ENCODE results near the gene BLID. TPM values are rescaled to one million over a fixed set of nuclear protein-coding genes. Genes with fewer than 3 reads are reported as not detected.

The BLID gene
- polyA plus RNA-seq, 1 donor (not counting 4 experiments of a cell fraction or from before 2014, with no cell fraction given) = 0.18 TPM

DNA sequence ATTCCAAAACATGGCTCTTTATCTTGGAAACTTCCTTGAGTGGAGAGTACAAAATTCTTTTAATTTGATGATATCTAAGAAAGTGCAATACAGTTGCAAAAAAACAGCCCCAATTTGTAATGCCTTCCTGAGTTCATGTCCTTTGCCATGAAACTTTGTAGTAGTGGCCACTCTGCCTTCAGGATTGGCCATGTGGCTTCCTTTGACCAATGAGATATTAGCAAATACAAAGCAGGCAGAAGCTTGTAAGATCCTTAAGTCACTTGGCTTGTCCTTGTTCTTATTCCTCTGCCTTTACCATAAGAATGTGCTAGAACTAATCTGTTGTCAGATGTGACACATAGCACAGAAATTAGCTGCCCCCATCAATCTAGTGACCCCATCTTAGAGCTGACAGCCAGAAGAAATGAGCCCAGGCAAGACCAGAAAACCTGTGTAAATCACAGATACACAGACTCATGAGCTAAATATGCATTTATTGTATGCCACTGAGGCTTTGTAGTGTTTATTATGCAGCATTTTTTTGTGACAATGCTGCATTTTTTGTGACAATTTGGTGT is 29.8 kb upstream of the BLID start:
- Histone ChIP-seq H3K27ac (ENCODE audit: control insufficient read depth, insufficient read depth, low read length) (peak overlapping the region; percentile 54), H3K79me2 (ENCODE audit: control insufficient read depth, insufficient read depth, low read length) (peaks cover 30% of the 10 kb centered on the region), H3K27me3 (ENCODE audit: control insufficient read depth, extremely low read depth, insufficient read depth, low read length) (no peaks in the 10 kb centered on the region), H4K20me1 (ENCODE audit: control insufficient read depth, extremely low read depth, insufficient read depth, low read length) (no peaks in the 10 kb centered on the region), H3K4me3 (ENCODE audit: control insufficient read depth in 2 of 3, extremely low read depth in 1 of 3, insufficient read depth in 2 of 3, low read depth in 1 of 3, low read length in 3 of 3) (no peak overlapping the region), H3K9me1 (ENCODE audit: control insufficient read depth, extremely low read depth, insufficient read depth, low read length) (no peaks in the 10 kb centered on the region), H3K4me1 (ENCODE audit: control insufficient read depth, extremely low read depth, insufficient read depth, low read length) (peaks cover 41% of the 10 kb centered on the region), H3K9ac (ENCODE audit: control insufficient read depth, extremely low read depth, insufficient read depth, low read length) (no peak overlapping the region), H2AFZ (ENCODE audit: control insufficient read depth, low read length) (no peak overlapping the region), H3K9me3 (ENCODE audit: control insufficient read depth, low read depth, low read length) (no peaks in the 10 kb centered on the region), H3K4me2 (ENCODE audit: control insufficient read depth, extremely low read depth, insufficient read depth, low read depth, low read length) (peak overlapping the region; percentile 58), H3K36me3 (ENCODE audit: control insufficient read depth in 2 of 2, extremely low read depth in 1 of 2, insufficient read depth in 2 of 2, low read length in 2 of 2) (peaks cover 4 to 24% of the 10 kb centered on the region in 2 experiments)
- DNase-seq (ENCODE audit: low read depth, low spot score) (no peak), FAIRE-seq (peak; percentile 55)
- TF ChIP-seq EZH2 (IDR thresholded peaks at IDR 0.05; ENCODE audit: low read length) = no peak
- TF ChIP-seq, protein P1, sequence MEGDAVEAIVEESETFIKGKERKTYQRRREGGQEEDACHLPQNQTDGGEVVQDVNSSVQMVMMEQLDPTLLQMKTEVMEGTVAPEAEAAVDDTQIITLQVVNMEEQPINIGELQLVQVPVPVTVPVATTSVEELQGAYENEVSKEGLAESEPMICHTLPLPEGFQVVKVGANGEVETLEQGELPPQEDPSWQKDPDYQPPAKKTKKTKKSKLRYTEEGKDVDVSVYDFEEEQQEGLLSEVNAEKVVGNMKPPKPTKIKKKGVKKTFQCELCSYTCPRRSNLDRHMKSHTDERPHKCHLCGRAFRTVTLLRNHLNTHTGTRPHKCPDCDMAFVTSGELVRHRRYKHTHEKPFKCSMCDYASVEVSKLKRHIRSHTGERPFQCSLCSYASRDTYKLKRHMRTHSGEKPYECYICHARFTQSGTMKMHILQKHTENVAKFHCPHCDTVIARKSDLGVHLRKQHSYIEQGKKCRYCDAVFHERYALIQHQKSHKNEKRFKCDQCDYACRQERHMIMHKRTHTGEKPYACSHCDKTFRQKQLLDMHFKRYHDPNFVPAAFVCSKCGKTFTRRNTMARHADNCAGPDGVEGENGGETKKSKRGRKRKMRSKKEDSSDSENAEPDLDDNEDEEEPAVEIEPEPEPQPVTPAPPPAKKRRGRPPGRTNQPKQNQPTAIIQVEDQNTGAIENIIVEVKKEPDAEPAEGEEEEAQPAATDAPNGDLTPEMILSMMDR (optimal IDR thresholded peaks at IDR 0.05 in 1 of 3, IDR thresholded peaks at IDR 0.05 in 1 of 3, conservative IDR thresholded peaks at IDR 0.05 in 1 of 3; ENCODE audit: extremely low read depth in 1 of 3, insufficient read depth in 2 of 3, low read length in 3 of 3) = no peak
- dilution Hi-C loops (cut with MboI; ENCODE audit: extremely low pct_ligation_motif_present, low sequenced_read_pairs) = no loop called here

DNA sequence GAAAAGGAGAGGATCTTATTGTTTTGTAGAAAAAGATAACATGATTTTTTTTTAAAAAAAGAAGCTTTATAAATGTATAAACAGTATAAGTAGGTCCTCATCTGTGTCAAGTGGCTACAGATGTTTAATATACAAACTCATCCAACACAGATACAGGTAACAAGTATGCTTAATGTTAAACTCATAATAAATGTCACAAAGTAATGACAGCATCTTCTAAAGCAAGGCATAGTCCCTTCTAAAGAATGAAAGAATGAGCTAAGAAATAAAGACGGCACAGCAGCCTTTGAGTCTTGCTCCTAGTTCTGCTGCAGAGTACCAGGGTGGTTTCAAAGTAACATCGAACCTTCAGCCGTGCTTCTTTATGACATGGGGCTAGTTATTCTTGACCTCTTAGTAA is 28.7 kb upstream of the BLID start:
- Histone ChIP-seq H2AFZ (ENCODE audit: control insufficient read depth, low read length) (no peak overlapping the region), H3K9me3 (ENCODE audit: control insufficient read depth, low read depth, low read length) (no peaks in the 10 kb centered on the region), H3K4me2 (ENCODE audit: control insufficient read depth, extremely low read depth, insufficient read depth, low read depth, low read length) (no peak overlapping the region), H3K4me1 (ENCODE audit: control insufficient read depth, extremely low read depth, insufficient read depth, low read length) (peaks cover 52% of the 10 kb centered on the region), H3K9ac (ENCODE audit: control insufficient read depth, extremely low read depth, insufficient read depth, low read length) (no peak overlapping the region), H3K27me3 (ENCODE audit: control insufficient read depth, extremely low read depth, insufficient read depth, low read length) (no peaks in the 10 kb centered on the region), H3K36me3 (ENCODE audit: control insufficient read depth in 2 of 2, extremely low read depth in 1 of 2, insufficient read depth in 2 of 2, low read length in 2 of 2) (peaks cover 4 to 19% of the 10 kb centered on the region in 2 experiments), H3K79me2 (ENCODE audit: control insufficient read depth, insufficient read depth, low read length) (peaks cover 27% of the 10 kb centered on the region), H3K9me1 (ENCODE audit: control insufficient read depth, extremely low read depth, insufficient read depth, low read length) (no peaks in the 10 kb centered on the region), H3K4me3 (ENCODE audit: control insufficient read depth in 2 of 3, extremely low read depth in 1 of 3, insufficient read depth in 2 of 3, low read depth in 1 of 3, low read length in 3 of 3) (no peak overlapping the region), H3K27ac (ENCODE audit: control insufficient read depth, insufficient read depth, low read length) (no peak overlapping the region), H4K20me1 (ENCODE audit: control insufficient read depth, extremely low read depth, insufficient read depth, low read length) (no peaks in the 10 kb centered on the region)
- dilution Hi-C loops (cut with MboI; ENCODE audit: extremely low pct_ligation_motif_present, low sequenced_read_pairs) = no loop called here
- TF ChIP-seq EZH2 (IDR thresholded peaks at IDR 0.05; ENCODE audit: low read length) = no peak
- TF ChIP-seq, protein P1 (optimal IDR thresholded peaks at IDR 0.05 in 1 of 3, IDR thresholded peaks at IDR 0.05 in 1 of 3, conservative IDR thresholded peaks at IDR 0.05 in 1 of 3; ENCODE audit: extremely low read depth in 1 of 3, insufficient read depth in 2 of 3, low read length in 3 of 3) = no peak
- FAIRE-seq (no peak), DNase-seq (ENCODE audit: low read depth, low spot score) (no peak)

Data from keratinocyte (primary cell).